ENCODE data around the gene ABL2.

DNA sequence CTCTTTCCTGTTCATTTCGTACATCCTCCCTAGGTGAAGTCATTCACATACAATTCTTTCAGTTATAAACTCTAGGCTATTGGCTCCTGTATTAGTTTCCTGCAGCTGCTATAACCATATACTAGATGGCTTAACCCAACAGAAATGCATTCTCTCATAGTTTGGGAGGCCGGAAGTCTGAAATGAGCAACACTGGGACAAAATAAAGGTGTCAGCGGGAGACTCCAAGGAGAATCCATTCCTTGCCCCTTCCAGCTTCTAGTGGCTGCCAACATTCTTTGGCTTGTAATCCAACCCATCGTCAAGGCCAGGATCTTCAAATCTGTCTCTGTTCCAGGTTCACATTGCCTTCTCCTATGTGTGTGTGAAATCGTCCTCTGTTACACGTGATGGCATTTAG, 76.3 kb downstream of the ABL2 start:
- TF ChIP-seq, protein P1, sequence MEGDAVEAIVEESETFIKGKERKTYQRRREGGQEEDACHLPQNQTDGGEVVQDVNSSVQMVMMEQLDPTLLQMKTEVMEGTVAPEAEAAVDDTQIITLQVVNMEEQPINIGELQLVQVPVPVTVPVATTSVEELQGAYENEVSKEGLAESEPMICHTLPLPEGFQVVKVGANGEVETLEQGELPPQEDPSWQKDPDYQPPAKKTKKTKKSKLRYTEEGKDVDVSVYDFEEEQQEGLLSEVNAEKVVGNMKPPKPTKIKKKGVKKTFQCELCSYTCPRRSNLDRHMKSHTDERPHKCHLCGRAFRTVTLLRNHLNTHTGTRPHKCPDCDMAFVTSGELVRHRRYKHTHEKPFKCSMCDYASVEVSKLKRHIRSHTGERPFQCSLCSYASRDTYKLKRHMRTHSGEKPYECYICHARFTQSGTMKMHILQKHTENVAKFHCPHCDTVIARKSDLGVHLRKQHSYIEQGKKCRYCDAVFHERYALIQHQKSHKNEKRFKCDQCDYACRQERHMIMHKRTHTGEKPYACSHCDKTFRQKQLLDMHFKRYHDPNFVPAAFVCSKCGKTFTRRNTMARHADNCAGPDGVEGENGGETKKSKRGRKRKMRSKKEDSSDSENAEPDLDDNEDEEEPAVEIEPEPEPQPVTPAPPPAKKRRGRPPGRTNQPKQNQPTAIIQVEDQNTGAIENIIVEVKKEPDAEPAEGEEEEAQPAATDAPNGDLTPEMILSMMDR (IDR thresholded peaks at IDR 0.05): no peak
- no peak for TF ChIP-seq POLR2A (IDR thresholded peaks at IDR 0.05)

All from vagina (tissue), 2 donors.